Measurements from ENCODE around the gene YY1. TPM values are rescaled to one million over a fixed set of nuclear protein-coding genes. Genes with fewer than 3 reads are reported as not detected.

Gene YY1
- total and polyA plus RNA-seq, 9 of the 15 experiments (the other 6 are each of a cell fraction or from before 2014, with no cell fraction given): 20.8 to 74.2 (median 46.7) TPM

DNA sequence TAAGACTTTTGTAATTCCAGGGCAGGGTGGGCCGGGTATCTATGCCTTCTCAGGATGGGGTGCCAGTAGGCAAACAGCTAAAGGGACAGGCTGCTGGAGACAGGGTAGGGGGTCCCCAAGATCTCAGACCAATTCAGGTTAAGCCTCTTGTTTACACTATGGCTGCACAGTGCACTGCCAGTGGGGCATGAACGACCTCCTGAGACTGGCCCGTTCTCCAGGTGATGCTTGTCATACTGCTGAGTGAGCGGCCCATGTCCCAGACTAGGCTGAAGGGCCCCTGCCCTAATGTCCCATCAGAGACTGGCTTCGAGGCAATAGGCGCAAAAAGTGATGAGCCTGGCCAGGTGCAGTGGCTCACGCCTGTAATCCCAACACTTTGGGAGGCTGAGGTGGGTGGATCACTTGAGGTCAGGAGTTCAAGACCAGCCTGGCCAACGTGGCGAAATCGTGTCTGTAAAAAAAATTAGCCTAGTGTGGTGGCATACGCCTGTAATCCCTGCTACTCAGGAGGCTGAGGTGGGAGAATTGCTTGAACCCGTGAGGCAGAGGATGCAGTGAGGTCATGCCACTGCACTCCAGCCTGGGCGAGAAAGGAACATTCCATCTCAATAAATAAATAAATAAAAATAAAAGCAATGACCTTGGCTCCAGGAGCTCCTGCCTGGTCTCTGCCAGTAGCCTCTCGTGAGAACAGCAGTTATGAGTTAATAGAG, 54.7 kb downstream of the YY1 start:
- H3K27ac ChIP-seq (ENCODE audit: extremely low read depth, low read depth, low read length): no peak overlapping the region
- no peaks in the 10 kb centered on the region for H3K9me1 ChIP-seq (ENCODE audit: control insufficient read depth, insufficient read depth, low read length)
- H3K9ac ChIP-seq (ENCODE audit: insufficient read depth in 1 of 2, low read depth in 2 of 2, low read length in 2 of 2): peak overlapping the region in 1 of 2 experiments; percentile 4; a peak in 2 of 4 replicates
- H3K27me3 ChIP-seq (ENCODE audit: control insufficient read depth in 2 of 2, insufficient read depth in 2 of 2, low read length in 2 of 2): no peaks in the 10 kb centered on the region
- H2AFZ ChIP-seq (ENCODE audit: low read depth, low read length): no peak overlapping the region
- no peak for FAIRE-seq
- H3K9me3 ChIP-seq (replicated peaks; ENCODE audit: control insufficient read depth, insufficient read depth, low read depth, low read length): no peaks in the 10 kb centered on the region
- no peak for ATAC-seq
- no peaks in the 10 kb centered on the region for H3K36me3 ChIP-seq (ENCODE audit: control insufficient read depth, insufficient read depth, low read length)
- CTCF ChIA-PET (ENCODE audit: low intra/inter-chr PET ratio): no interaction called here
- no peaks in the 10 kb centered on the region for H4K20me1 ChIP-seq (replicated peaks; ENCODE audit: control insufficient read depth, insufficient read depth, low read length)
- POLR2A ChIA-PET: interaction anchor here (2.8 kb wide), 1 partner anchor 9 kb away, joined by 11 read pairs; no protein-coding TSS in a partner anchor
- no peaks in the 10 kb centered on the region for H3K79me2 ChIP-seq (ENCODE audit: control insufficient read depth, insufficient read depth, low read length)
- WGBS (ENCODE audit: insufficient coverage, low coverage, missing lambda C conversion rate): 71% methylated on average over 7 of the region's 14 CpGs
- H3K4me3 ChIP-seq: no peak overlapping the region
- no peak overlapping the region for H3K4me2 ChIP-seq (ENCODE audit: insufficient read depth, low read length)
- intact Hi-C loops (cut with micrococcal nuclease) (no loop called here), in situ Hi-C loops (cut with MboI) (no loop called here)
- peaks cover 6 to 36% of the 10 kb centered on the region in 2 experiments; a peak in 4 of 5 replicates for H3K4me1 ChIP-seq (replicated peaks in 1 of 2; ENCODE audit: control insufficient read depth in 2 of 2, insufficient read depth in 2 of 2, low read length in 2 of 2)
- BruUV-seq (replicated peaks): no TSS peak
- no peak for DNase-seq (ENCODE audit: extremely low read depth in 1 of 4, low spot score in 3 of 4)
- TF ChIP-seq, protein P1, sequence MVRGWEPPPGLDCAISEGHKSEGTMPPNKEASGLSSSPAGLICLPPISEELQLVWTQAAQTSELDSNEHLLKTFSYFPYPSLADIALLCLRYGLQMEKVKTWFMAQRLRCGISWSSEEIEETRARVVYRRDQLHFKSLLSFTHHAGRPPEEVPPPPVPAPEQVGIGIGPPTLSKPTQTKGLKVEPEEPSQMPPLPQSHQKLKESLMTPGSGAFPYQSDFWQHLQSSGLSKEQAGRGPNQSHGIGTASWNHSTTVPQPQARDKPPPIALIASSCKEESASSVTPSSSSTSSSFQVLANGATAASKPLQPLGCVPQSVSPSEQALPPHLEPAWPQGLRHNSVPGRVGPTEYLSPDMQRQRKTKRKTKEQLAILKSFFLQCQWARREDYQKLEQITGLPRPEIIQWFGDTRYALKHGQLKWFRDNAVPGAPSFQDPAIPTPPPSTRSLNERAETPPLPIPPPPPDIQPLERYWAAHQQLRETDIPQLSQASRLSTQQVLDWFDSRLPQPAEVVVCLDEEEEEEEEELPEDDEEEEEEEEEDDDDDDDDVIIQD (CRISPR knock-in tag; IDR thresholded peaks at IDR 0.05): no peak
- TF ChIP-seq TBL1XR1 (IDR thresholded peaks at IDR 0.05; ENCODE audit: low read length in 2 of 2) (no peak), OTX1 (CRISPR knock-in tag; IDR thresholded peaks at IDR 0.05) (no peak), NFIX (CRISPR knock-in tag; IDR thresholded peaks at IDR 0.05; ENCODE audit: low read depth) (no peak), SRSF1 (IDR thresholded peaks at IDR 0.05; ENCODE audit: low read depth, low read length) (no peak), KLF10 (CRISPR knock-in tag; IDR thresholded peaks at IDR 0.05) (no peak), MTF1 (CRISPR knock-in tag; IDR thresholded peaks at IDR 0.05; ENCODE audit: borderline replicate concordance) (no peak), NR4A1 (CRISPR knock-in tag; IDR thresholded peaks at IDR 0.05) (no peak), NR4A1 (tag; IDR thresholded peaks at IDR 0.05) (no peak), MECOM (CRISPR knock-in tag; IDR thresholded peaks at IDR 0.05) (no peak), SMARCA5 (IDR thresholded peaks at IDR 0.05) (no peak), TCF7 (IDR thresholded peaks at IDR 0.05; ENCODE audit: borderline replicate concordance) (no peak)
- TF ChIP-seq, protein P2, sequence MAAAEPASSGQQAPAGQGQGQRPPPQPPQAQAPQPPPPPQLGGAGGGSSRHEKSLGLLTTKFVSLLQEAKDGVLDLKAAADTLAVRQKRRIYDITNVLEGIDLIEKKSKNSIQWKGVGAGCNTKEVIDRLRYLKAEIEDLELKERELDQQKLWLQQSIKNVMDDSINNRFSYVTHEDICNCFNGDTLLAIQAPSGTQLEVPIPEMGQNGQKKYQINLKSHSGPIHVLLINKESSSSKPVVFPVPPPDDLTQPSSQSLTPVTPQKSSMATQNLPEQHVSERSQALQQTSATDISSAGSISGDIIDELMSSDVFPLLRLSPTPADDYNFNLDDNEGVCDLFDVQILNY (CRISPR knock-in tag; IDR thresholded peaks at IDR 0.05): no peak
- TF ChIP-seq, protein P3, sequence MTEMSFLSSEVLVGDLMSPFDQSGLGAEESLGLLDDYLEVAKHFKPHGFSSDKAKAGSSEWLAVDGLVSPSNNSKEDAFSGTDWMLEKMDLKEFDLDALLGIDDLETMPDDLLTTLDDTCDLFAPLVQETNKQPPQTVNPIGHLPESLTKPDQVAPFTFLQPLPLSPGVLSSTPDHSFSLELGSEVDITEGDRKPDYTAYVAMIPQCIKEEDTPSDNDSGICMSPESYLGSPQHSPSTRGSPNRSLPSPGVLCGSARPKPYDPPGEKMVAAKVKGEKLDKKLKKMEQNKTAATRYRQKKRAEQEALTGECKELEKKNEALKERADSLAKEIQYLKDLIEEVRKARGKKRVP (CRISPR knock-in tag; IDR thresholded peaks at IDR 0.05): no peak
- TF ChIP-seq, protein P4, sequence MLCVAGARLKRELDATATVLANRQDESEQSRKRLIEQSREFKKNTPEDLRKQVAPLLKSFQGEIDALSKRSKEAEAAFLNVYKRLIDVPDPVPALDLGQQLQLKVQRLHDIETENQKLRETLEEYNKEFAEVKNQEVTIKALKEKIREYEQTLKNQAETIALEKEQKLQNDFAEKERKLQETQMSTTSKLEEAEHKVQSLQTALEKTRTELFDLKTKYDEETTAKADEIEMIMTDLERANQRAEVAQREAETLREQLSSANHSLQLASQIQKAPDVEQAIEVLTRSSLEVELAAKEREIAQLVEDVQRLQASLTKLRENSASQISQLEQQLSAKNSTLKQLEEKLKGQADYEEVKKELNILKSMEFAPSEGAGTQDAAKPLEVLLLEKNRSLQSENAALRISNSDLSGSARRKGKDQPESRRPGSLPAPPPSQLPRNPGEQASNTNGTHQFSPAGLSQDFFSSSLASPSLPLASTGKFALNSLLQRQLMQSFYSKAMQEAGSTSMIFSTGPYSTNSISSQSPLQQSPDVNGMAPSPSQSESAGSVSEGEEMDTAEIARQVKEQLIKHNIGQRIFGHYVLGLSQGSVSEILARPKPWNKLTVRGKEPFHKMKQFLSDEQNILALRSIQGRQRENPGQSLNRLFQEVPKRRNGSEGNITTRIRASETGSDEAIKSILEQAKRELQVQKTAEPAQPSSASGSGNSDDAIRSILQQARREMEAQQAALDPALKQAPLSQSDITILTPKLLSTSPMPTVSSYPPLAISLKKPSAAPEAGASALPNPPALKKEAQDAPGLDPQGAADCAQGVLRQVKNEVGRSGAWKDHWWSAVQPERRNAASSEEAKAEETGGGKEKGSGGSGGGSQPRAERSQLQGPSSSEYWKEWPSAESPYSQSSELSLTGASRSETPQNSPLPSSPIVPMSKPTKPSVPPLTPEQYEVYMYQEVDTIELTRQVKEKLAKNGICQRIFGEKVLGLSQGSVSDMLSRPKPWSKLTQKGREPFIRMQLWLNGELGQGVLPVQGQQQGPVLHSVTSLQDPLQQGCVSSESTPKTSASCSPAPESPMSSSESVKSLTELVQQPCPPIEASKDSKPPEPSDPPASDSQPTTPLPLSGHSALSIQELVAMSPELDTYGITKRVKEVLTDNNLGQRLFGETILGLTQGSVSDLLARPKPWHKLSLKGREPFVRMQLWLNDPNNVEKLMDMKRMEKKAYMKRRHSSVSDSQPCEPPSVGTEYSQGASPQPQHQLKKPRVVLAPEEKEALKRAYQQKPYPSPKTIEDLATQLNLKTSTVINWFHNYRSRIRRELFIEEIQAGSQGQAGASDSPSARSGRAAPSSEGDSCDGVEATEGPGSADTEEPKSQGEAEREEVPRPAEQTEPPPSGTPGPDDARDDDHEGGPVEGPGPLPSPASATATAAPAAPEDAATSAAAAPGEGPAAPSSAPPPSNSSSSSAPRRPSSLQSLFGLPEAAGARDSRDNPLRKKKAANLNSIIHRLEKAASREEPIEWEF (CRISPR knock-in tag; IDR thresholded peaks at IDR 0.05): no peak
